Measurements from ENCODE around the gene CUX1. TPM values are rescaled to one million over a fixed set of nuclear protein-coding genes. Genes with fewer than 3 reads are reported as not detected.
A peak's percentile ranks its signal among the peaks of the same experiment; 100 is the strongest.

The CUX1 gene
- total RNA-seq, 1 experiment from 2014 or later, result 64.3 TPM

- no peak for TF ChIP-seq TP53 (CRISPR knock-in tag; IDR thresholded peaks at IDR 0.05)
- TF ChIP-seq NFE2L1 (CRISPR knock-in tag; IDR thresholded peaks at IDR 0.05), result no peak
Measured at GRCh38 chr7:101988513-101988912, 171.1 kb downstream of the CUX1 start (continued).

GRCh38 chr7:101989101-101989500, 171.7 kb downstream of the CUX1 start:
- Mint-ChIP-seq H3K4me1 (peaks cover 63% of the 10 kb centered on the region), H3K4me3 (no peak overlapping the region), H3K36me3 (peaks cover 3% of the 10 kb centered on the region), H3K27me3 (ENCODE audit: low read depth) (no peaks in the 10 kb centered on the region), H3K9me3 (no peaks in the 10 kb centered on the region), H3K27ac (peak overlapping the region; percentile 76; the same call in 1 of the 2 replicates)
- no peak for DNase-seq (ENCODE audit: low spot score)
- ChIA-PET CTCF (no interaction called here), POLR2A (no interaction called here)
- no peak for ATAC-seq
- TF ChIP-seq ZNF532 (CRISPR knock-in tag; IDR thresholded peaks at IDR 0.05; ENCODE audit: borderline replicate concordance), result no peak
- no peak for TF ChIP-seq SOX15 (CRISPR knock-in tag; IDR thresholded peaks at IDR 0.05)
- no peak for TF ChIP-seq EMX1 (CRISPR knock-in tag; IDR thresholded peaks at IDR 0.05)
- no peak for TF ChIP-seq ZNF396 (CRISPR knock-in tag; IDR thresholded peaks at IDR 0.05; ENCODE audit: borderline replicate concordance)
- TF ChIP-seq ZNF512 (CRISPR knock-in tag; IDR thresholded peaks at IDR 0.05; ENCODE audit: borderline replicate concordance), result no peak
- no peak for TF ChIP-seq ZNF423 (CRISPR knock-in tag; IDR thresholded peaks at IDR 0.05)
- TF ChIP-seq CREB1 (CRISPR knock-in tag; IDR thresholded peaks at IDR 0.05), result no peak
- no peak for TF ChIP-seq CDX4 (CRISPR knock-in tag; IDR thresholded peaks at IDR 0.05; ENCODE audit: borderline replicate concordance)
- TF ChIP-seq GABPB1 (CRISPR knock-in tag; IDR thresholded peaks at IDR 0.05), result no peak
- no peak for TF ChIP-seq PRDM15 (CRISPR knock-in tag; IDR thresholded peaks at IDR 0.05)
- TF ChIP-seq ZSCAN18 (CRISPR knock-in tag; IDR thresholded peaks at IDR 0.05), result no peak
- no peak for TF ChIP-seq NR1H2 (CRISPR knock-in tag; IDR thresholded peaks at IDR 0.05)
